Glomerular visceral epithelial cell (primary cell): Measurements from ENCODE around the gene PODXL.
"Not testable (repeated sequence)": the region's sequence is repeated elsewhere in the genome, so short reads cannot be mapped to it uniquely, and the experiment has no call there.

Source experiments
- DNase-seq: peaks from one replicate; pipeline ENCODE4 v3.0.0-alpha.2; 2016; ENCODE audit errors: extremely low spot score

PODXL gene

GRCh38 chr7:131538071-131538812 is 18.2 kb downstream of the PODXL start:
- peak; percentile 43 for DNase-seq

DNA sequence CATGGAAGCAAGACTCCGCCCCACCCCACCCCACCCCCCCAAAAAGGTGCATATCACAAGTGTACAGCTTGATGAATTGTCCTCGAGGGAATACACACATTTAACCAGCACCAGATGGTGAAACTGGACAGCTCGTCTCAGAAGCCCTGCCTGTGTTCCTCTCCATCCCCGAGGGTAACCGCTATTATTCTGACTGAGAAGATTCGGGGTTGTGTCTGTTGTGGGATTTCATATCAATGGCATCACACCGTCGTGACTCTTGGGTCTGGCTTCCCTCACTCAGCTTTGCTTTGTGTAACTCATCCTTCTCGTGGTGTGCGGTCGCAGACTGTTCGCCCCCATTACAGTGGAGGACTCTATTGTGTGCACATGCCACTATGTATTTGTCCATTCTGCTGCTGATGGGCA is 18.9 kb downstream of the PODXL start:
- no peak for DNase-seq

DNA sequence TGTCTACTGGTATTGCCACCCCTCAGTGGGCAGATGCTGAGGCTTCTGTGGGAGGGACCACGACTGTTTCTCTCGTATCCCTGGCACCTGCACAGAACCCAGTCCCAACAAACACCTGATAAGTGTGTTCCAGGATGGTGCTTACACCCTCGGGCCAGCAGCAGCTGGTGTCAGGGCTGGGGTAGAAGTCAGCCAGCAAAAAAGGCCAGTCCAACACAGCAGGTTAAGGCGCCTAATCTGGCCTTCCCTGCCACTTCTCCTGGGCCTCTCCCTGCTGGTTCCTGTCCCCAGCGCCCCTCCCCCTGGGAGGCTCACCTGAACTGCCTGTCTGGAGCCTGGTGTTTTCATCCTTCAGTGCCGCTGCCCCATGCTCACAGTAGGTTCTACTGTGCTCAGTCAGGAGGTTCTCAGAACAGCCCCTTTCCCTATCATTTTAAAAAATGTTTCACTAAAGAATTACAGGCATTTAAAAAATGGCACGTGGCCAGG is 20.0 kb downstream of the PODXL start:
- DNase-seq, result no peak

DNA sequence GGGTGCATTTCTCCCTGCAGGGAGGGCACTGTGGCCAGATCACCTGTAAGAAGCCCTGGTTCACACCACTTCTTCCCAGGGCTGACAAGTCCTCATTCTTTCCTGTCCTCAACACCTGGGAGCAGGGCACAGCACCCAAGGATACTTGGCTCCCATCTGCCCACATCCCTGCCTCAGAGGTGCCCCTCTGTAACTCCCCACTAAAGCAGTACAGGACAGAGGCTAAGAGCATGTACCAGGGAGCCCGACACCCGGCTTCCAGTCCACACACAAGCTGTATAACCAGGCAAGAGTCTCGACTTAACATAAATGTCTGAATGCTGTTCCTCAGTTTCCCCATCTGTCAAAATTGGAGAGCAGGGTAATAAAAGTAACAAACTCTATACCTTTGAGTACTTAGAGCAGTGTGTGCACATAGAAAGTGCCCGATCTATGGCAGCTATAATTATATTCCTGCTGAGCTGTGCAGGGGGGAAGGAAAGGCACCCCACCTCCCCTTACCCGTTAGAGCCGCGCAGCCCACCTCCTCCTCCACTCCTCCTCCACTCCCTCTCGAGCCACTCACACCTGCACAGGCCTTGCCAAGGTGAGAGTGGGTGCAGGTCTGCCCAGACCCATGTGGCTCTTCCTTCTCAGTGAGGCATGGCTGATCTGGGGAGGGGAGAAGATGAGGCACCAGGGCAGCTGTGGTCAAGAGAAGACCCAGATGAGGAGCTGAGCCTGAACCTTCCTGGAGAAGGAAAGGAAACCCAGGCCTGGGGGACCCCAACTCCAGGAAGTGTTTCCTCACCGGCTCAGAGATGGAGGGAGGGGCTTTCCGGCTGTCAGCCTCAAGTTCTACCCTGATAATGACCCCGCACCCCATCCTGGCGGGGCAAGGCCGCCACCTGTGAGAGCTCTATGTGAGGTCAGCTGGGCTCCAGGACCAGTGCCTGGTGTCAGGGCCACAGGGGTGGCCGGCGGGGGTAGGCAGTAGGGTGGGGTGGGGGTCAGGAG is 22.6 kb downstream of the PODXL start:
- no peak for DNase-seq

DNA sequence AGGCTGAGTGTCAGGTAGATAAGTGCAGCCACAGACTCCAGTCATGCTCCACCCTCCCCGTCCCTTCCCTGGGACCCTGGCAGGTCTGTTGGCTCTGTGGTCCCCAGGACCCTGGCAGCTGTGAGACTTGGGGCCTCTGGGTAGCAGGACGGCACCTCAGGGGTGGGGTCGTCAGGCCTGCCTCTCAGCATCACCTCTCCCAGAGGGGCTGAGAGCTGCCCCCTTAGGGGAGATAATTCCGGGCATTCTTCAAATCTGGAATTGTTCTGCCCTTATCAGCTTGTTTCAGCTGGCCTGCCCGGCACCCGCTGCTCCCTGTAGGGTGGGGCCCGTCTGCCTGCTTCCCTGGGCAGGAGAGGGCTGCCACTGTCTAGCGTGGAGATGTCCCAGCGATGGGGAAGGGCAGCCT is 23.3 kb downstream of the PODXL start:
- no peak for DNase-seq

DNA sequence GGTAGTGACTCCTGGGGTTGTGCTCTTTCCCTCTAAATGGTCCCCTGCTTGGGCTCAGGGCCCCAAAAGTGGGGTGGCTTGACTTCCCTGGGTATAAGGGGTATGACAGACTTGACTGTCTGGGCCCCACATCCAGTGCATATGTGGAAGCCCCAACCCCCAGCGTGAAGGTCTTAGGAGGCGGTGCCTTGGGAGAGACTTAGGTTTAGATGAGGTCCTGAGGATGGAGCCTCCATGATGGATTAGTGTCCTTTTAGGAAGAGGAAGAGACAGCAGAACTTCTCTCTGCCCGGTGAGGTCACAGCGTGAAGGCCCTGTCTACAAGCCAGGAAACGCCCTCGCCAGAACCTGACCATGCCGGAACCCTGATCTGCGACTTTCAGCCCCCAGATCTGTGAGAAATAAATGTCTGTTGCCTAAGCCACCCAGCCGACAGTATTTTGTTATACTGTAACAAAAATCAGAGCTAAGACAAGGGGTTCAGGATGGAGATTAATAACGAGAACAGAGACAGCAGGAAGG is 23.8 kb downstream of the PODXL start:
- DNase-seq, result no peak

DNA sequence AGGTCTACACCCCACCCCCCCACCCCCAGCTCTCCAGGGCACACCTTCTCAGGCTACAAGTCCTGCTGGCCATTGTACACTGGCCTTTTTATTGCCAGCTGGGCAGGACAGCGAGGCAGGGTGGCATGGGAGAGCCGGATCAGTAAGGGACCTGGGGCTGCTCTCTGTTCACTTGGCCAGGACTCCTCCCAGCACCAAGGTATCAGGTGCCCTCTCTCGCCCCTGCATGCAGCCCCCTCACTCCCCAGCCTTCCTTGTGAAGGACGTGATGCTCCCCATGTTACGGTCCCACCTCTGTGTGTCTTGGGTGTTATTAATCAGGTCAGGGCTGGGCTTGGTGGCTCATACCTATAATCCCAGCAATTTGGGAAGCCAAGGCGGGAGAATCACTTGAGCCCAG is 26.3 kb downstream of the PODXL start:
- no peak for DNase-seq

DNA sequence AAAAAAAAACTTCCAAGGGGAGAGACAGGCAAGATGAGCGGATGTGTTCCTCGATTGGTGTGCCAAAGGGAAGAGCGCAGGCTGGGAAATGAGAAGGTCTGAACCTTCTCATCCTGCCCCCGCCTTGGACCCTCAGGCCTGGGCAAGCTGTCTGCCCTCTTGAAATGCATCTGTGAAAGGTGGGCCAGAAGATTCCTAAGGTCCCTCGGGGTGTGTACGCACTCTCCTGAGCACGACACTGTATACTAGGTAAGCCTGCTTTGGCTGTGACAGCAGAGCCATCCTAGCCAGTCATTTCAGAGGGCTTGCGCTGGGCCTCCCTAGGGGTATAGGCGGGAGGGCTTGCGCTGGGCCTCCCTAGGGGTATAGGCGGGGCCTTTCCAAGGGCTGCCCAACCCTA is 26.8 kb downstream of the PODXL start:
- no peak for DNase-seq

DNA sequence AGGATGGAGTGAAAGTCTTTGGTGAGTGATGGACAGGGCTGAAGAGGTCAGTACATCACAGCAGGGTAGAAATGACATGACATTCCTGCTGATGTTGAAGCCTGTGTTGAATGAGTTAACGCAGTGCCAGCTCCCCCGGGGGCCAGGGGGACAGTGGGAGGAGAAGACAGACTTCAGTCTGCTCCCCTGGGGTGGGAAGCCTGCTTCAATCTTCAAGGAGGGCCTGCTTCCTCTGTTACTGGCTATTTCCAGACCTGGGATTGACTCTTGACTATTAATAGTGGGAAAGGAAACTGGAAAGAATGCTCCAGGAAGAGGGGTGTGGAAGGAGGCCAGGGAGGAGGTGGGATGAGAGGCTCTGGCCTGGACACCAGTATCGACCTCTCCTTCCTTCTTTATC is 27.2 kb downstream of the PODXL start:
- no peak for DNase-seq

GRCh38 chr7:131527456-131527855 is 29.0 kb downstream of the PODXL start:
- no peak for DNase-seq

GRCh38 chr7:131525820-131526219 is 30.6 kb downstream of the PODXL start:
- DNase-seq, result no peak

DNA sequence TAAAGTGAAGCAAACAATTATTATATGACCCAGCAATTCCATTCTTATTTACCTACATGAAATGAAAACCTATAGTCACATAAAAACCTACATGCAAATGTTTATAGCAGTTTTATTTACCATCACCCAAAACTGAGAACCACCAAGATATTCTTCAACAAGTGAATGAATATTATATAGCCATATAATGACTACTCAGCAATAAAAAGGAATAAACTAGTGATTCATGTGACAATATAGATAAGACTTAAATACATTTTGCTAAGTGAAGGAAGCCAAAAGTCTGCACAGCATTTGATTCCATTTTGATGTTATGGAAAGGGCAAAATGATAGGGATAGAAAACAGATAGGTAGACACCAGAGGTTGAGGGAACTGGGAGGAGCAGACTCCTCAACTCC is 31.7 kb downstream of the PODXL start:
- DNase-seq, result no peak

GRCh38 chr7:131524115-131524514 is 32.3 kb downstream of the PODXL start:
- DNase-seq, result no peak

DNA sequence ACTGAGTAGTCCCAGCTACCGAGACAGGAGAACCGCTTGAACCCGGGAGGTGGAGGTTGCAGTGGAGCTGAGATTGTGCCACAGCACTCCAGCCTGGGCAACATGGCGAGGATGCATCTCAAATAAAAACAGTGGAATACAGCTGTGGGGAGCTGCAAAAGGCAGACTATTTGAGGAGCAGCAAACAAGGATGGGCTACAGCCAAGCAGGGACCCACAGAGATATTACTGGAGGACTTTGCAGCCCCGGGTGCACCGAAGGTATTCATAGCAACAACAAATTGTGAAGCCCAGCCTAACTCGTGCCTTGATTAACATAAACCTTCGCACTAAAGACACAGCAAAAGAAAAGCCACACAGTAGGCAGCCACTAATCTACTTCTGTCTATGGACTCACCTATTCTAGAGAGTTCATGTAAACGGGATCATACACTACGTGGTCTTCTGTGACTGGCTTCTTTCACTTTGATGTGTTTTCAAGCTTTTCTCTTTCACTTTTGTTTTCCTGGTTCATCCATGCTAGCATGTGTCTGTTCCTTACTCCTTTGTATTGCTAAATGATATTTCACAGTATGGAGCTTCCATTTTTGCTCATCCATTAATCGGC is 34.0 kb downstream of the PODXL start:
- DNase-seq, result no peak

GRCh38 chr7:131521651-131522163 is 34.7 kb downstream of the PODXL start:
- no peak for DNase-seq

DNA sequence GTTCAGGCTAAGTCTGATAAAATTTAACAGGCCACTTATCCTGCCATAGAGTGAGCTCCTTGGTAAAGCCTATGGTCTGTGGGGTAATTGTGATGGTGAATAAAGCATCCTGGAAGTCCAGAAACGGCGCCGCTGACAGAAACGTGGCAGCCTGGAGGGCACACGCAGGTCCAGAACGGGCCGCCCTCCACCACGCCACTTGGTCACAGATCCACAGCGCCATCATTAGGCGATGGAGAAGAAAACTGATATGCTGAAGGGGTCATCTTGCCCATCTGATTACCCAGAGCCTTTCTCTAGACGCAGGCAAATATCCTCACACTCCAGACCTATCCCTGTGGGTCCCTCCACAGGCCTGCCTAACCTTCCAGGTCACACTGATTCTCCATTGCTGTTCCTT is 37.8 kb downstream of the PODXL start:
- no peak for DNase-seq

GRCh38 chr7:131517218-131517923 is 39.1 kb downstream of the PODXL start:
- no peak for DNase-seq

- DNase-seq, result not testable (repeated sequence)
Observed at GRCh38 chr7:131515471-131515870, 41.0 kb downstream of the PODXL start.

GRCh38 chr7:131513245-131514061 is 43.0 kb downstream of the PODXL start:
- peak; percentile 83 for DNase-seq
